Measurements from ENCODE around the gene SPATC1L. TPM values are rescaled to one million over a fixed set of nuclear protein-coding genes. Genes with fewer than 3 reads are reported as not detected.

Gene SPATC1L
- total RNA-seq, 2 experiments from 2014 or later: 23.2 to 24.2 TPM

DNA sequence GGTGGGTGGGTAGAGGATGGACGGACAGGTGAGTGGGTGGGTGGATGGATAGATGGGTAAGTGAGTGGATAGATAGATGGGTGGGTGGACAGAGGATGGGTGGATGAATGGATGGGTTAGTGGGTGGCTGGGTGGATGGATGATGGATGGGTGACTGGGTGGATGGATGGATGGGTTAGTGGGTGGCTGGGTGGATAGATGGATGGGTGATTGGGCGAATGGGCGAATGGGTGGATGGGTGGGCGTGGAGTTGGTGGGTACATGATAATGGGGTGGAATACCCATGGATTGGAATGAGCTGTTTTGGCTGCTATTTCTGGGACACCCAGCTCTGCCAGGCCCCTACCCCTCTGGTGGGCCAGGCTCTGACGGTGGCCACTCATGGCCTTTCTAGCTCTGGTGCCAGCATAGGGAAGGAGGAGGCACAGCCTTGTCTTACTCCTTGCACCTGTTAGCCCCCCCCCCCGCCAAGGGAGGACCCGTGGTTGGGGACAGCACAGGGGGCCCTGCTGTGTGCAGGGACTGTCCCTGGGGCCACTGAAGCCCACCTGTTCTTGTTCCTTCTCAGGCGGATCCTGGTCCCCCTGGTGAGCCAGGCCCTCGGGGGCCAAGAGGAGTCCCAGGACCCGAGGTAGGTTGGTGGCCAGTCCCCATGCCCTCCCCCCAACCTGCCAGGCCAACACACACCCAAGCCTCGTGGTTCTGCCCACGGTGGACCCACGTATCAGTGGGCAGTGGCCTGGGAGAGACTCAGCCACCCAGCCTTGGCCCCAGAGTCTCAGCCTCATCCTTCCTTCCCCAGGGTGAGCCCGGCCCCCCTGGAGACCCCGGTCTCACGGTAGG lies 60.0 kb downstream of the SPATC1L start:
- ChIA-PET CTCF (no interaction called here), POLR2A (interaction anchor here (0.5 kb wide), 1 partner anchor 36 kb away, joined by 3 read pairs; no protein-coding TSS in a partner anchor)
- ATAC-seq (no peak), DNase-seq (no peak)
- Mint-ChIP-seq H3K4me3 (no peak overlapping the region), H3K4me1 (ENCODE audit: low read depth) (no peaks in the 10 kb centered on the region), H3K9me3 (no peaks in the 10 kb centered on the region), H3K27ac (no peak overlapping the region), H3K27me3 (no peaks in the 10 kb centered on the region), H3K36me3 (ENCODE audit: low read depth) (no peaks in the 10 kb centered on the region)
- intact Hi-C loops (cut with micrococcal nuclease): no loop called here
- TF ChIP-seq, protein P1, sequence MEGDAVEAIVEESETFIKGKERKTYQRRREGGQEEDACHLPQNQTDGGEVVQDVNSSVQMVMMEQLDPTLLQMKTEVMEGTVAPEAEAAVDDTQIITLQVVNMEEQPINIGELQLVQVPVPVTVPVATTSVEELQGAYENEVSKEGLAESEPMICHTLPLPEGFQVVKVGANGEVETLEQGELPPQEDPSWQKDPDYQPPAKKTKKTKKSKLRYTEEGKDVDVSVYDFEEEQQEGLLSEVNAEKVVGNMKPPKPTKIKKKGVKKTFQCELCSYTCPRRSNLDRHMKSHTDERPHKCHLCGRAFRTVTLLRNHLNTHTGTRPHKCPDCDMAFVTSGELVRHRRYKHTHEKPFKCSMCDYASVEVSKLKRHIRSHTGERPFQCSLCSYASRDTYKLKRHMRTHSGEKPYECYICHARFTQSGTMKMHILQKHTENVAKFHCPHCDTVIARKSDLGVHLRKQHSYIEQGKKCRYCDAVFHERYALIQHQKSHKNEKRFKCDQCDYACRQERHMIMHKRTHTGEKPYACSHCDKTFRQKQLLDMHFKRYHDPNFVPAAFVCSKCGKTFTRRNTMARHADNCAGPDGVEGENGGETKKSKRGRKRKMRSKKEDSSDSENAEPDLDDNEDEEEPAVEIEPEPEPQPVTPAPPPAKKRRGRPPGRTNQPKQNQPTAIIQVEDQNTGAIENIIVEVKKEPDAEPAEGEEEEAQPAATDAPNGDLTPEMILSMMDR (IDR thresholded peaks at IDR 0.05): no peak

DNA sequence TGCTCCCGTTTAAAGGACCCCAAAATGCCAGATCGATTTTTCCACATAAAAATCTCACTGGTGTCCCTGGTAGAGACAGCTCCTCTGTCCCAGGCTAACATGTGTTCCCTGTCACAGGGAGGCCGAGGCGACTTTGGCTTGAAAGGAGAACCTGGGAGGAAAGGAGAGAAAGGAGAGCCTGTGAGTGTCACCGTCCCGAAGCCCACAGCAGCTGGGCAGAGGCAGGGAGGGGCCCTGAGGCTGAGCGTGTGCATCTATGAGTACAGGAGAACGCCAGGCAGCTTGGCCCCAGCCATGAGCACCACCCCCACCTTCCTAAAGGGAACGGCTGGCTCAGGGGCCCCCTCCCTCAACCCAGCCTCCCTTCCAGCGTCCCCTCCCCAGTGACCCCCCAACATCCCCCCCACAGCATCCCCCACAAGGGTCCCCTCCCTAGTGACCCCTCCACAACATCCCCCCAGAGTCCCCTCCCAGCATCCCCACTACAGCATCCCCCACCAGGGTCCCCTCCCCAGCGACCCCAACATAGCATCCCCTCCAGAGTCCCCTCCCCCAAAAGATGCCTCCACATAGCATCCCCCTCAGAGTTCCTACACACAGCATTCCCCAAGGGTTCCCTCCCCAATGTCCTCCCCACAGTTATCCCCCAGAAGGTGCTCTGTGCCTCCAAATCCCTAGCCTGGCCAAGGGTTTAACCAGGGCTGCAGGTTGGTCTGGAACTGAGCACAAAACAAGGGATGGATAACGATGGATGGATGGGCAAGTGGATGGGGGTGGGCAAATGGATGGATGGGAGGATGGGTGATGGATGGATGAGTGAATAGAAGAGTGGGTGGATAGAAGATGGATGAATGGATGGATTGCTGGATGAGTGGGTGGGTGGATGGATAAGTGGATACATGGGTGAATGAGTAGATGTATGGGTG lies 61.2 kb downstream of the SPATC1L start:
- CTCF ChIA-PET: no interaction called here
- intact Hi-C loops (cut with micrococcal nuclease): no loop called here

DNA sequence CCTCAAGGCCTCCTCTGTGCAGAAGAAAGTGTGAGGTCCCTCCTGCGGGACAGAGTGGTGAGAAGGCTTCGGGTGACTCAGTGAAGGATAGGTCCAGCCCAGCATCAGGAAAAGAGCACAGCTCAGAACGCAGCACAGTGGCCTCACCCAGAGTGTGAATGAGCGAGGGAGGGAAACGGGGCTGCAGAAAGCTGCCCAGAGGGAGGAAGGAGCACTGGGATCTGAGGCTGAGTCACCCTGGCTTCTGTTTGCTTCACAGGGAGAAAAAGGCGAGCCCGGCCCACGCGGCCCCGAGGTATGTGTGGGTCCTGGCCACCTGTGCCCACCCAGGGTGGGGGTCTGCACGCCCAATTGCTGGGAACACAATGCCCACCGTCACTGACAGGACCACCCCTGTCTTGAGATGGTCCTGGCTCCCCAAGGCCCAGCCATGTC lies 62.0 kb downstream of the SPATC1L start:
- ATAC-seq: no peak
- TF ChIP-seq, protein P1 (IDR thresholded peaks at IDR 0.05): no peak
- Mint-ChIP-seq H3K27ac (no peak overlapping the region), H3K36me3 (ENCODE audit: low read depth) (no peaks in the 10 kb centered on the region), H3K4me3 (no peak overlapping the region), H3K27me3 (no peaks in the 10 kb centered on the region), H3K9me3 (no peaks in the 10 kb centered on the region), H3K4me1 (ENCODE audit: low read depth) (no peaks in the 10 kb centered on the region)
- intact Hi-C loops (cut with micrococcal nuclease): no loop called here
- DNase-seq: no peak
- POLR2A ChIA-PET: interaction anchor here (1.3 kb wide), 1 partner anchor 9 kb away, joined by 4 read pairs; no protein-coding TSS in a partner anchor
- CTCF ChIA-PET: no interaction called here

More for the DNA sequence above, 61.2 kb downstream of the SPATC1L start:
- H3K36me3 Mint-ChIP-seq (ENCODE audit: low read depth): no peaks in the 10 kb centered on the region
- no peak for DNase-seq
- POLR2A ChIA-PET: interaction anchor here (1.3 kb wide), 1 partner anchor 8 kb away, joined by 4 read pairs; no protein-coding TSS in a partner anchor
- no peak overlapping the region for H3K4me3 Mint-ChIP-seq
- H3K9me3 Mint-ChIP-seq: no peaks in the 10 kb centered on the region
- TF ChIP-seq, protein P1 (IDR thresholded peaks at IDR 0.05): no peak
- H3K4me1 Mint-ChIP-seq (ENCODE audit: low read depth): no peaks in the 10 kb centered on the region
- H3K27me3 Mint-ChIP-seq: no peaks in the 10 kb centered on the region
- H3K27ac Mint-ChIP-seq: no peak overlapping the region
- ATAC-seq: no peak

DNA sequence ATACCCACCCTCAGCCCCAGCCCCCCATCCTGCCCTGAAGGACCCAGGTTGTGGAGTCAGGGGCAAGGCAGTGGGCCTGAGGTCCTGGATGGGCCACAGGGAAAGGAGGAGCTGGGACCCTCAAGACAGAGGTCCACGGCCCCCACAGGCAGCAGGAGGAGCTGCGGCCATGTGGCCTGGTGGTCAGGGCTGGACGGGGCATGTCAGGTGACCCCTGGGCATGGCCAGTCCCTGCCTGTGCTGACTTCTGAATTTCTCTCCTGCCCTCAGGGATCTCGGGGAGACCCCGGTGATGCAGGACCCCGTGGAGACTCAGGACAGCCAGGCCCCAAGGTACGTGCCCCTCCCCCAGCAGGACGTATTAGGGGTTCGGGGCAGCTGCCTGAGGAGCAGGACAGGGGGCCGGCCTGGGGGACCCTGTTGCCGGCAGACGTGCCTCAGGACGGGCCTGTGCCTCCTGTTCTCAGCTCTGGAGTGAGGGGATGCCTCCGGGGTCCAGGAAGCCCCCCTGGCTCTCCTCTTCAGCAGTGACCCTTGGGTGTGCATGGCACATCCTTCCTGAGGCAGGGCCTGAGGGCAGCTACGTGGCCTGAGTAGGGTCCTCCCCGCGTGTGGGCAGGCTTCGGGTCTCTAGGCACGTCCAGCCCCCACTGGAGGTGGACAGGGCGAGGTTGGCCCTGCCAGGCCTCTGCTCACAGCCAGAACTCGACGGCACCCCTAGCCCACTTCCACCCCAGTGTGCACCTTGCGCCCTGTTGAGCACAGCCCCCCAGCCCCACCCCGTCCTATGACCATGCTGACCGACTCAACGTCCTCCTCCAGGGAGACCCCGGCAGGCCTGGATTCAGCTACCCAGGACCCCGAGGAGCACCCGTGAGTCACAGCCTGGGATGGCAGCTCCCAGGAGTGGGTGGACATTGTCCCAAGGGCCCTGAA lies 62.7 kb downstream of the SPATC1L start:
- Mint-ChIP-seq H3K4me1 (ENCODE audit: low read depth) (no peaks in the 10 kb centered on the region), H3K27me3 (no peaks in the 10 kb centered on the region), H3K4me3 (no peak overlapping the region), H3K36me3 (ENCODE audit: low read depth) (no peaks in the 10 kb centered on the region), H3K9me3 (no peaks in the 10 kb centered on the region), H3K27ac (no peak overlapping the region)
- no peak for DNase-seq
- ChIA-PET CTCF (no interaction called here), POLR2A (interaction anchor here (1.3 kb wide), 1 partner anchor 9 kb away, joined by 4 read pairs; no protein-coding TSS in a partner anchor)
- TF ChIP-seq, protein P1 (IDR thresholded peaks at IDR 0.05): no peak
- intact Hi-C loops (cut with micrococcal nuclease): no loop called here
- ATAC-seq: no peak

All from activated CD8-positive, alpha-beta T cell treated with anti-CD3 and anti-CD28 coated beads for 36 hours (primary cell).